ENCODE measurements around the gene GATAD2B.

- no peak for TF ChIP-seq POLR2A (IDR thresholded peaks at IDR 0.05)
- no peak for TF ChIP-seq CTCF (IDR thresholded peaks at IDR 0.05)
These were observed 14.7 kb downstream of the GATAD2B start for GRCh38 chr1:153908071-153908470.

Data from ovary (tissue), 3 donors.